ENCODE measurements around the gene MEAF6.

- TF ChIP-seq CTCF (IDR thresholded peaks at IDR 0.05) (no peak), POLR2A (IDR thresholded peaks at IDR 0.05; ENCODE audit: low read depth) (no peak), EP300 (IDR thresholded peaks at IDR 0.05) (no peak)
Measured at GRCh38 chr1:37464443-37464842, 50.1 kb downstream of the MEAF6 start.
